Nephron progenitor cell (in vitro differentiated cells): ENCODE data around the gene VAV1.

Experiments used
- DNase-seq: peaks from one replicate; pipeline ENCODE4 v3.0.0; 2021
- H3K27ac Mint-ChIP-seq: 2 replicates; pipeline ENCODE4 v1.8.0; 2021; ENCODE audit warnings: mild to moderate bottlenecking, moderate library complexity, mixed read lengths
- H3K27me3 Mint-ChIP-seq: 2 replicates; pipeline ENCODE4 v1.8.0; 2021; ENCODE audit warnings: mild to moderate bottlenecking, low read depth, mixed read lengths; ENCODE audit not compliant: poor library complexity
- H3K36me3 Mint-ChIP-seq: 2 replicates; pipeline ENCODE4 v1.8.0; 2021; ENCODE audit warnings: low read depth, mixed read lengths
- H3K4me1 Mint-ChIP-seq: 2 replicates; pipeline ENCODE4 v1.8.0; 2021; ENCODE audit warnings: mixed read lengths
- H3K4me3 Mint-ChIP-seq: 2 replicates; pipeline ENCODE4 v1.8.0; 2021; ENCODE audit warnings: mild to moderate bottlenecking, moderate library complexity, mixed read lengths
- H3K9me3 Mint-ChIP-seq: 2 replicates; pipeline ENCODE4 v1.8.0; 2021; ENCODE audit warnings: mild to moderate bottlenecking, moderate library complexity, mixed read lengths
- CTCF ChIP-seq: fragments of 200-600 bp; sonication (generic); IDR thresholded peaks from 2 replicates; pipeline ENCODE4 v1.5.0; 2021; ENCODE audit warnings: antibody characterized with exemption

The VAV1 gene

DNA sequence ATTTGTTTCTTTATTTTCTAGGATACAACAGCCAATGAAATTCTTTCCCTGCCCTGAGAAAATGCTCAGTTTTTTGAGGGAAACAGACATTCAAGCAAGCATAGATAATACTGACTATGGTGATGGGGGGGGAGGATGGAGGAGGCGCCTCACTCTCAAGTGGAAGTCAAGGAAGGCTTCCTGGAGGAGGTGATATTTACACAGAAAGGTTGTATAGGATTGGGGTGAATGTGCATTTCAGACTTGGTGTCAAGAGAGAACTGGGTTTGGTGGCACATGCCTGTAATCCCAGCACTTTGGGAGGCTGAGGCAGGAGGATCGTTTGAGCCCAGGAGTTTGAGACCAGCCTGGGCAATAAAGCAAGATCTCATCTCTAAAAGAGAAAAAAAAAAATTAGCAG, 102.7 kb downstream of the VAV1 start:
- Mint-ChIP-seq H3K36me3 (no peaks in the 10 kb centered on the region), H3K9me3 (peaks cover 93% of the 10 kb centered on the region), H3K27me3 (peaks cover 4% of the 10 kb centered on the region), H3K27ac (no peak overlapping the region), H3K4me1 (no peaks in the 10 kb centered on the region), H3K4me3 (no peak overlapping the region)
- no peak for TF ChIP-seq CTCF
- no peak for DNase-seq

- DNase-seq, result no peak
- peaks cover 90% of the 10 kb centered on the region for H3K9me3 Mint-ChIP-seq
- no peak overlapping the region for H3K27ac Mint-ChIP-seq
- no peaks in the 10 kb centered on the region for H3K4me1 Mint-ChIP-seq
- peaks cover 4% of the 10 kb centered on the region for H3K27me3 Mint-ChIP-seq
- TF ChIP-seq CTCF, result no peak
- H3K4me3 Mint-ChIP-seq, result no peak overlapping the region
- H3K36me3 Mint-ChIP-seq, result no peaks in the 10 kb centered on the region
Measured at GRCh38 chr19:6876748-6877147, 104.2 kb downstream of the VAV1 start.

DNA sequence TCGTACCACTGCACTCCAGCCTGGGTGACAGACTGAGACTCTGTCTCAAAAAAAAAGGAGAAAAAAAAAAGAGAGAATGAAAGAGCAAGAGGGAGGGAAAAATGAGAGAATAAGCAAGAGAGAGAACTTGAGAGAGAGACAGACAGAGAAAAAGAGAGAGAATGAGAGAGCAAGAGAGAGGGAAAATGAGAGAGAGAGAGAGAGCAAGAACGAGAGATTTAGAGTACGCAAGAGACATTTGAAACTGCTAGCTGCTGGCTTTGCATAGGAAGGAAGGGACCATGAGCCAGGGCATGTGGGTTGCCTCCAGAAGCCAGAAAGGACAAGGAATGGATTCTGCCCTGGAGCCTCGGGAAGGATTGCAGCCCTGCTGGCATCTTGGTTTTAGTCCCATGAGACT, 105.3 kb downstream of the VAV1 start:
- H3K27me3 Mint-ChIP-seq, result peaks cover 4% of the 10 kb centered on the region
- peaks cover 90% of the 10 kb centered on the region for H3K9me3 Mint-ChIP-seq
- H3K36me3 Mint-ChIP-seq, result no peaks in the 10 kb centered on the region
- no peak overlapping the region for H3K4me3 Mint-ChIP-seq
- no peak for TF ChIP-seq CTCF
- no peaks in the 10 kb centered on the region for H3K4me1 Mint-ChIP-seq
- DNase-seq, result no peak
- H3K27ac Mint-ChIP-seq, result no peak overlapping the region

DNA sequence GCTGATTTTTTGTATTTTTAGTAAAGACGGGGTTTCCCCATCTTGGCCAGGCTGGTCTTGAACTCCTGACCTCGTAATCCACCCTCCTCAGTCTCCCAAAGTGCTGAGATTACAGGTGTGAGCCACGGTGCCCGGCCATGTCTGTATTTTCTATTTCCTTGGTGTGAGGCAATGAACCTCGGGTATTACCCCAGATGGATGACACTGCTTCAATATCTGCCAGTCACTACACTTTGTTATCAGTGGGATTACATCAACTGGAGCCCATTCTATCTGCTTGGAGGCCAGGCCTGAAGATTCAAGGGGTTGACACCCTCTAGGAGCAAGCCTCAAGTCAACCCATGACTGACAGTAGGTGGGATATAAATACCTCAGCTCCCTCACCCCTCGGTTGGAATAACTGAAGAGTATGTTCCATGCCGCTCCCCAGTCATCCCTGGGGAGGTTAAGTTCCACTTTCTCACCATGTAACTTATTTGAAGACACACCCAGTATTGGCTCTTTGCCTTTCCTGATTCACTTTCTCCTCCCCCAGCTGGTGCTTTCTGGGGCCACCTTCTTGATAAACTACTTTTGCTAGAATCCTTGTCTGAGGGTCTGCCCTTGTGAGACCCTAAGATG, 113.9 kb downstream of the VAV1 start:
- H3K27ac Mint-ChIP-seq, result no peak overlapping the region
- no peak for DNase-seq
- H3K36me3 Mint-ChIP-seq, result no peaks in the 10 kb centered on the region
- H3K27me3 Mint-ChIP-seq, result no peaks in the 10 kb centered on the region
- no peak for TF ChIP-seq CTCF
- no peaks in the 10 kb centered on the region for H3K4me1 Mint-ChIP-seq
- no peak overlapping the region for H3K4me3 Mint-ChIP-seq
- H3K9me3 Mint-ChIP-seq, result peaks cover 66% of the 10 kb centered on the region

DNA sequence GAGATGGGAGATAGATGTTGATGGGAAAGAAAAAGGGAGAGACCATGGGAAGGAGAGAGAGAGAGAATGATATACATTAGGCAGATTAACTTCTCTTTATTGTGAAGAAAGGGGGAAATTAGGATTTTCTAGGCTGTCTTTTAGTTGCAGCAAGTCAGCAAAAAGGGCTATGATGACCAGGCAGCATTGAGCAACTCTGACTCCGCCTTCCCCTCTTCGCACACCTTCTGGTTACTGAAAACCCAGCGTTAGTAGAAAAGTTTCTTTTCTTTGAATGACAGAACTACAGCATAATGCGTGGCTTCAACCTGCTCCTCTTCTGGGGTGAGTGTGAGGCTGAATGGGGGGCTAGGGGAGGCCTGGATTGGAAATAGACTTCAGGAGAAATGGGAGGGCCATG, 114.8 kb downstream of the VAV1 start, which contains the start of gene ADGRE1:
Gene ADGRE1, plus strand, starts transcription at position 264 of the 400 bp plus-strand sequence. Its CDS starts 30 bp downstream, at position 294.
- Mint-ChIP-seq H3K9me3 (peaks cover 68% of the 10 kb centered on the region), H3K4me1 (no peaks in the 10 kb centered on the region), H3K36me3 (no peaks in the 10 kb centered on the region), H3K27ac (no peak within 1 kb of the TSS), H3K27me3 (no peaks in the 10 kb centered on the region), H3K4me3 (no peak within 1 kb of the TSS)
- no peak for TF ChIP-seq CTCF
- DNase-seq, result no peak

DNA sequence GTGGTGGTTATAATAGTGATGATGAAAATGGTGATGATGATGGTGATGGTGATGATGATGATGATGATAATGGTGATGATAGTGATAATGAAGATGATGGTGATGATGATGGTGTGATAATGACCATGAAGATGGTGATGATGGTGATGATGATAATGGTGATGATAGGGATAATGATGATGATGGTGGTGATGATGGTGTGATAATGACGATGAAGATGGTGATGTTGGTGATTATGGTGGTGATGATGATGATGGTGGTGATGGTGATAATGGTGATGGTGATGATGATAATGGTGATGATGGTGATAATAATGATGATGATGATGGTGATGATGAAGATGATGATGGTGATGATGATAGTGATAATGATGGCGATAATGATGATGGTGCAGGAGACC, 116.5 kb downstream of the VAV1 start:
- no peak for DNase-seq
- H3K36me3 Mint-ChIP-seq, result no peaks in the 10 kb centered on the region
- peaks cover 69% of the 10 kb centered on the region for H3K9me3 Mint-ChIP-seq
- no peaks in the 10 kb centered on the region for H3K27me3 Mint-ChIP-seq
- no peak overlapping the region for H3K4me3 Mint-ChIP-seq
- no peak for TF ChIP-seq CTCF
- H3K27ac Mint-ChIP-seq, result no peak overlapping the region
- H3K4me1 Mint-ChIP-seq, result no peaks in the 10 kb centered on the region
